ENCODE data around the gene EXOC4. TPM values are rescaled to one million over a fixed set of nuclear protein-coding genes. Genes with fewer than 3 reads are reported as not detected.

The EXOC4 gene
- total RNA-seq, 2 donors from 2014 or later: 48.9 to 102 TPM

- no peak overlapping the region for H3K27ac ChIP-seq
- DNase-seq (ENCODE audit: low spot score): no peak
- intact Hi-C loops (cut with DNase I): no loop called here
- no peak overlapping the region for H3K4me3 ChIP-seq
- H3K4me1 ChIP-seq (replicated peaks): no peaks in the 10 kb centered on the region
- H3K9me3 ChIP-seq: no peaks in the 10 kb centered on the region
- TF ChIP-seq CTCF (IDR thresholded peaks at IDR 0.05) (no peak), POLR2AphosphoS5 (IDR thresholded peaks at IDR 0.05) (no peak), POLR2A (IDR thresholded peaks at IDR 0.05) (no peak)
- WGBS: 58% methylated on average over 2 of the region's 2 CpGs
- H3K36me3 ChIP-seq: no peaks in the 10 kb centered on the region
- no peaks in the 10 kb centered on the region for H3K27me3 ChIP-seq (replicated peaks; ENCODE audit: insufficient read depth)
Measured at GRCh38 chr7:133539016-133539415, 286.1 kb downstream of the EXOC4 start.

GRCh38 chr7:133540096-133540860, 287.4 kb downstream of the EXOC4 start:
- no peak overlapping the region for H3K4me3 ChIP-seq
- no peak for TF ChIP-seq POLR2AphosphoS5 (IDR thresholded peaks at IDR 0.05)
- no peak for TF ChIP-seq POLR2A (IDR thresholded peaks at IDR 0.05)
- no peak for TF ChIP-seq CTCF (IDR thresholded peaks at IDR 0.05)
- WGBS: 50% methylated on average over 1 of the region's 1 CpG
- intact Hi-C loops (cut with DNase I): no loop called here
- no peaks in the 10 kb centered on the region for H3K9me3 ChIP-seq
- no peaks in the 10 kb centered on the region for H3K4me1 ChIP-seq (replicated peaks)
- no peaks in the 10 kb centered on the region for H3K36me3 ChIP-seq
- no peaks in the 10 kb centered on the region for H3K27me3 ChIP-seq (replicated peaks; ENCODE audit: insufficient read depth)
- H3K27ac ChIP-seq: no peak overlapping the region
- DNase-seq (ENCODE audit: low spot score): no peak

DNA sequence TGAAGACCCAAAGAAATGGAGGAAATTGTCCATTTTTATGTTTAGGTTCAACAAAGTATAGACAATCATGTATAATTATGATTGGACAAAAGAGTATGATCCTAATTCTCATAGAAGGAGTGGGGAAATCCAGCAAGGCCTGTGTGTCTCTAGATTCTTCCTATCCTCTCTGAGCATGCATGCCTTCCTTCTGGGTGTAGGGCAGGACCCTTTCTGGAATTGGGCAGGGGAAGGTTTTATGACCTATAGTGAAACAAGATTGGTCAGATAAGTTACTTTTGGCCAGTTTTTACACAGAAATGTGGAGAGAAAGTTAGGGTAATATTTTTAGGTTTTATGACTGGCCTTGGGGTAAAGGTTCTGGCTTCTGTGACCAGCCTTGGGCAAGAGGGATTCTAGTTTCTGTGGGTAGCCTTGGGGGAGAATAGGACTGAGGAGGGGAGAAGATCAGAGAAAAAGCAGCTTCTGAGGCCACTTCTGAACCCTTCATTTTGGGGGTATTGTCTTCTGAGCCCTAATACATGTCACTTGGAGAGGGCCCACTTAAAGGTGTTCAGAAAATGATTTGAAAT, 289.4 kb downstream of the EXOC4 start:
- TF ChIP-seq POLR2A (IDR thresholded peaks at IDR 0.05) (no peak), CTCF (IDR thresholded peaks at IDR 0.05) (no peak), POLR2AphosphoS5 (IDR thresholded peaks at IDR 0.05) (no peak)
- Histone ChIP-seq H3K9me3 (no peaks in the 10 kb centered on the region), H3K27me3 (replicated peaks; ENCODE audit: insufficient read depth) (no peaks in the 10 kb centered on the region), H3K36me3 (no peaks in the 10 kb centered on the region), H3K4me1 (replicated peaks) (no peaks in the 10 kb centered on the region), H3K27ac (no peak overlapping the region), H3K4me3 (no peak overlapping the region)
- DNase-seq (ENCODE audit: low spot score): no peak
- intact Hi-C loops (cut with DNase I): no loop called here

DNA sequence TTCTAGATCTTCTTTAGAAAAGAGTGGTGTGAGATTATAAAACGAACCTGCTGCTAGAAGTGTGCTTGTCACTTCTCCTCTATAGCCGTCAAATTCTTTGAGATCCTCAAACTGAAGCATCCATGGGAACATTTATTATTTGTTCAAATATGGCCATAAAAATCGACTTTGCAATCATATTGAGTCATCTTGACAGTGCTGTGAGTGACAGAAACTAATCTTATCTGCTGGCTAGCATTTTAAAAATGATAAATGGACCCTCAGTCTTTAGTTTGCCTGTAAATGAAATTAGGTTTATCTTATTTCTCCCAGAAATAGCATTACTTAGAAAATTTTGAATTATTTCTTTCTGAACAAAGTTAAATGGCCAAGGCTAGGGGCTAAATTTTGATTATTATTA, 290.8 kb downstream of the EXOC4 start:
- no peak overlapping the region for H3K4me3 ChIP-seq
- intact Hi-C loops (cut with DNase I): no loop called here
- H3K4me1 ChIP-seq (replicated peaks): no peaks in the 10 kb centered on the region
- TF ChIP-seq POLR2A (IDR thresholded peaks at IDR 0.05) (no peak), POLR2AphosphoS5 (IDR thresholded peaks at IDR 0.05) (no peak), CTCF (IDR thresholded peaks at IDR 0.05) (no peak)
- WGBS: 74% methylated on average over 3 of the region's 3 CpGs
- DNase-seq (ENCODE audit: low spot score): no peak
- H3K36me3 ChIP-seq: no peaks in the 10 kb centered on the region
- H3K9me3 ChIP-seq: no peaks in the 10 kb centered on the region
- no peaks in the 10 kb centered on the region for H3K27me3 ChIP-seq (replicated peaks; ENCODE audit: insufficient read depth)
- no peak overlapping the region for H3K27ac ChIP-seq

DNA sequence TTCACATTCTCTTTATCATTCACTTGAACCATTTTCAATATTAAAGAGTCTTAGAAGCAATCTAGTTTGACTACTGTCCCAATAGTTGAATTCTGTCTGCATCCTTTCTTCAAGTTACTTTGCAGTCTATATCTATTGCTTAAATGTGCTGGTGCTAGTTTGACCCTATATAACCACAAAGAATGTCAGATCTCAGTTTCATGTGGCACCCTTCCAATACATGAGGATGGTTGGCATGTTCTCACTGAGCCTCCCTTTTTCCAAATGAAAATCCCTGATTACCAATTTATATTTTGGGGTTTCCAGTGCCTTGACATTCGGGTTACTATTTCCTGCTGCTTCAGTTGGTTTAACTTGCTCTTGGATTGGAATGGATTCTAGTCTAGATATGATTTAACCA, 292.7 kb downstream of the EXOC4 start:
- DNase-seq (ENCODE audit: low spot score): no peak
- H3K9me3 ChIP-seq: no peaks in the 10 kb centered on the region
- no peaks in the 10 kb centered on the region for H3K36me3 ChIP-seq
- no peak overlapping the region for H3K4me3 ChIP-seq
- H3K27ac ChIP-seq: no peak overlapping the region
- H3K4me1 ChIP-seq (replicated peaks): no peaks in the 10 kb centered on the region
- 100% methylated on average over 1 of the region's 1 CpG for WGBS
- intact Hi-C loops (cut with DNase I): no loop called here
- H3K27me3 ChIP-seq (replicated peaks; ENCODE audit: insufficient read depth): no peaks in the 10 kb centered on the region
- no peak for TF ChIP-seq CTCF (IDR thresholded peaks at IDR 0.05)
